Stimulated activated CD4-positive, alpha-beta T cell treated with anti-CD3 and anti-CD28 coated beads, Interleukin-15, amount 100 ng/mL, for 24 hours (primary cell): ENCODE results near the gene CAMK1D.
"Not testable (repeated sequence)": the region's sequence is repeated elsewhere in the genome, so short reads cannot be mapped to it uniquely, and the experiment has no call there.

Experiments
- DNase-seq: peaks from one replicate; pipeline ENCODE4 v3.0.0-alpha.2; 2020

CAMK1D gene

GRCh38 chr10:12741360-12741804 lies 392.0 kb downstream of the CAMK1D start:
- no peak for DNase-seq

- DNase-seq, result no peak
Observed at GRCh38 chr10:12742771-12743170, 393.4 kb downstream of the CAMK1D start.

GRCh38 chr10:12743466-12743865 lies 394.1 kb downstream of the CAMK1D start:
- DNase-seq, result not testable (repeated sequence)

- no peak for DNase-seq
Observed at GRCh38 chr10:12743941-12744340, 394.6 kb downstream of the CAMK1D start.

- DNase-seq, result no peak
Observed at GRCh38 chr10:12748186-12748585, 398.8 kb downstream of the CAMK1D start.

- DNase-seq, result no peak
Observed at GRCh38 chr10:12749760-12750478, 400.6 kb downstream of the CAMK1D start.

GRCh38 chr10:12750526-12751201 lies 401.3 kb downstream of the CAMK1D start:
- DNase-seq, result no peak

- DNase-seq, result no peak
Observed at GRCh38 chr10:12755075-12755474, 405.7 kb downstream of the CAMK1D start.

- DNase-seq, result no peak
Observed at GRCh38 chr10:12757351-12757750, 408.0 kb downstream of the CAMK1D start.

- DNase-seq, result no peak
Observed at GRCh38 chr10:12758271-12758670, 408.9 kb downstream of the CAMK1D start.

- DNase-seq, result no peak
Observed at GRCh38 chr10:12766223-12766622, 416.9 kb downstream of the CAMK1D start.

- no peak for DNase-seq
Observed at GRCh38 chr10:12768156-12769100, 419.1 kb downstream of the CAMK1D start.

GRCh38 chr10:12769323-12770044 lies 420.1 kb downstream of the CAMK1D start:
- no peak for DNase-seq

- no peak for DNase-seq
Observed at GRCh38 chr10:12771981-12772760, 422.8 kb downstream of the CAMK1D start.

- DNase-seq, result no peak
Observed at GRCh38 chr10:12772797-12773587, 423.6 kb downstream of the CAMK1D start.

GRCh38 chr10:12774204-12774894 lies 425.0 kb downstream of the CAMK1D start:
- DNase-seq, result no peak

- DNase-seq, result peak; percentile 40
Observed at GRCh38 chr10:12777840-12778585, 428.7 kb downstream of the CAMK1D start.

GRCh38 chr10:12780634-12781601 lies 431.6 kb downstream of the CAMK1D start:
- DNase-seq, result peak; percentile 47
